SIG-M5 treated with dmso at 0.1 percent for 504 hours (cell line): ENCODE measurements around the gene NR3C1.

Experiments
- DNase-seq: peaks from one replicate; lab custom pipeline; 2025; ENCODE audit not compliant: unreplicated experiment; lab: John Stamatoyannopoulos, UW

NR3C1 gene

DNA sequence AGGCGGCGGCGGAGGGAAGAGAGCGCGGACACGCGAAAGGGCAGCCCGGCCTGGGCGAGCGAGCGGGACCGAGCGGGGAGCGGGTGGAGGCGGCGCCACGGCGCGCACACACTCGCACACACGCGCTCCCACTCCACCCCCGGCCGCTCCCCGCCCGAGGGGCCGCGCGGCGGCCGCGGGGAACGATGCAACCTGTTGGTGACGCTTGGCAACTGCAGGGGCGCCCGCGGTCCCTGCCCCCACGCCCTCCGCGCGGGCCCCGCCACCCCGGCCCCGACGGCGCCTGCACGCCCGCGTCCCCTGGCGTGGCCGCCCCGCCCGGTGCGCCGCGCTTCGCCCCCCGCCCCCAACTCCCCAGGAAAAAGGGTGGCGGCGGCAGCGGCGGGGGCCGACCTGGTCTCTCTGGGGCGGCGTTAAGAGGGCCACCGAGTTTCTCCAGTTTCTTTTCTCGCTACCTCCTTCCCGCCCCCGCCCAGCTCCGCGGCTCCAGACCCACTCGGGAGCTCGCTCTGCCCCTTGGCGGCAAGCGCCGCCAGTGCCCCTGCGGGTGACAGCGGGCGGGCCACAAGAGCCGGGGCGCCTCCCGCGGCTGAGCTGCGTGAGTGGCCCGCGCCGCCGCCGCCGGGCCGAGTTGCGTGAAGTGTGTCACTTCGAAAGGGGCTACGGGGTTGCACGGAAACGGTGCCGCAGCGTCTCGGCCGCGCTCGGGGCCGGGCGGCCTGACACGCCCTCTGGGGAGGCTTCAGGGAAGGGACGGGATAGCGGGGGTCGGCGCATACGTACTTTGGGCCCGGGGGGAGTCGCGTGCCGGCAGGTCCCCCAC, at the start of gene NR3C1:
Gene NR3C1 (minus strand): TSS at position 94 of the 823 bp plus-strand sequence. CDS start 2,847 bp downstream, outside the sequence.
- peak; percentile 81 for DNase-seq

DNA sequence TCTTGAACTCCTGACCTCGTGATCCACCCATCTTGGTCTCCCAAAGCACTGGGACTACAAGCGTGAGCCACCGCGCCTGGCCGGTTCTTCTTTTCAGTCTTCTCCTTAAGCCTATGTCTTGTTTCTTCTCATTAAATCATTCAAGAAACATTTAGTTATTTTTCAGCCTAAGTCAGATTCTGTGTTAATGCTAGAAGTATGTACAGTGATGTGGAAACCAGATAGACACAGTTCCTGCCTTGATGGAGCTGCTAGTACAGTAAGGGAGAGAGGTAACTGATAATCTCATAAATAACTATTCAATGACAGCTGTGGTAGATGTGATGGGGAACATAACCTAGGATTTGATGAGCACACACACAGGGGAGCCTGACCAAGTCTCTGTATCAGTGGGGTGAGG, 46.3 kb upstream of the NR3C1 start:
- DNase-seq = no peak

DNA sequence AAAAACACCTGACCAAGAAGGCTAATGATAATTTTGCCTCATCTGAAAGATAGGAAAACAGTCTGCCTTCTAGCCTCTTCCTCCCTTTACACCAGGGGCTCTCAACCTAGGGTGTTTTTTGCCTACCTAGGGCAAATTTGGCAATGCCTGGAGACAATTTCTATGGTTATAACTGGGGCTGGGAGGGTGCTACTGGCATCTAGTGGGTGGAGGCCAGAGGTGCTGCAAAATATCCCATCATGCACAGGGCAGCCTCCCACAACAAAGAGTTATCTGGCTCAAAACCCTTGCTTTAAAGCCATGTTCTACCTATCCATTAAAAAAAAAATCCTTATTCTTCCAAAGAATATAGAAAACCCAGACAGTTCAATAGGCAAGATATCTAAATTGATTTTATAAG, 45.0 kb upstream of the NR3C1 start:
- no peak for DNase-seq

DNA sequence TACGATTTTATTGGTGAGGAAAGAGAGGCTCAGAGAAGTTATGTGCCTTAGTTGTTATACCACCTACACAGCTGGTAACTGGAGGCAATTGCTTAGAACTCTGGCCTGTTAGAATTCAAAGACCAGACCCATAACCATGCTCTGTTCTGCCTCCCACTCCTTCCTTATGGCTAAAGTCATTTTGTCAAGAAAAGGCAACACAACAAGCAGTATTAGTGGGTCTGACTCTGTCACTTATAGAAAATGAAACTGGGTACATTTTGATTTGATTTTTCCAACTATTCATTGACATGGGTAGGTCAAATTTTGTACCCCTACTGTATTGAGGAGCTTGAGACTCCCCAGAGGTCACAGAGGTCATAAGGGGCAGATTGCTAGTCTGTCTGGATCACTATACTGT, 44.5 kb upstream of the NR3C1 start:
- no peak for DNase-seq

DNA sequence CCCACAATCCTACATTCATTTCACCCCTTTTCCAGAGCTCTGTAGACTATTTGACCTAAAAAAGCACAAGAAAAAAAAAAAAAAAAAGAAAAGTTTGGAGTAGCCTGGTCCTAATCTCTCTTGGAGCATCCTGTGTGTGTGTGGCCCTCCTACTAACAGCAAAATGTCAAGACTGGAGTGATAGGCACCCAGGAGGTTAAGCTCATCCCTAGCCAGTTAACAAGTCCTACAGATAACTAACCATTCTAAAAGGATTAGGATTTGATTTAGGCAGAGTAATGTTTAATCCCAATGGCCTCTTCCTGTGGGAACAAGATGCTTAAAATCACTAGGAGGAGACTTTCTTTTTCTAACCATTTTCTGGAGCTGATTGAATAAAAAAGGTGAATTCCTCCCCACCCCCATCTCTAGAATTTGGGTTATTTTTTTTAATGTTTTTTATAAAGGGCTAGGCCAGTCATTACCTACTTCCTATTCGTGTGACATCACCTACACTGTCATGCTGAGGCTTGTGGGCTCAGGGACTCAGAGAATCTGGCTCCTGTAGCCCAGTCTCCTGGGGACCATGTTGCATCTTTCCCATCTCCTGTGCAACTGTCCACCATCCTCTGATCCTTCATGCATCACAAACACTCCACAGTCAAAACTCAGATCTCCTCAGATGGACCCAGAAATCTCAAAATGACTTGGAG, 43.2 kb upstream of the NR3C1 start:
- DNase-seq = no peak

DNA sequence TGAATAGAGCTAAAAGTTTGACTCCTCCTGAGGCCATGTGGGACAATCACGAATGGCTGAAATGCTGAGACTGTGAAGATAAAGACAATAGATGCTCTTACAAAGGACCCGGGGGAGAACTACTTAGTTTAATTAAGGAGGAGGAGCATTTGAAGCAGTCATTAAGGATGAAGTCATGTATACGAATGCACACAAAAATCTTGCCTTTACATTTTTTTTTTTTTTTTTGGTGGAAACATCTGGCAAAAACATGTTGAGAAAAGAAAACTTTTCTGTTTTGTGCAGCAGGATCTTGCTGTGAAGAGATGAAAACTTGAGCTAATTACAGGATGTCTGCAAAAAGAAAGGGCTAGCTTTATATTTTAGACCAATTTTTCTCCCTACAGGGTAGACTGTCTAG, 42.3 kb upstream of the NR3C1 start:
- no peak for DNase-seq

DNA sequence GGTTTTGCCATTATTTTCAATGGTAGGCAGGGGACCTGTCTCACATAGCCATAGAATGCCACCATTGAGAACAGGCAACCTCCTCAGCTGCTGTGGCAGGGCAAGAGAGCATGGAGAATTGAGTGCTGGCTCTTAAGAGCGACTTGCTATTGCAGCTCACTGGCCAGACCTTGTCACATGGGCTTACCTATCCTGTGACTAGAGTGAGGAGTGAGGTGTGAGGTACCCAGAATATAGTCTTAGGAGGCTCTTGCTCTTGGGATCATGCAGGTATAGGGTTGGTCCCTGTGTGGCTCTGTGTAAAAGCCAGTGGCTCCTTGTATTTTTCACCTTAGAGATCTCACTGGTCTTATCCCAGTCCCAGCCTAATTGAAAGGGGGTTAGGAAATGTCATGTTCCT, 39.8 kb upstream of the NR3C1 start:
- no peak for DNase-seq

DNA sequence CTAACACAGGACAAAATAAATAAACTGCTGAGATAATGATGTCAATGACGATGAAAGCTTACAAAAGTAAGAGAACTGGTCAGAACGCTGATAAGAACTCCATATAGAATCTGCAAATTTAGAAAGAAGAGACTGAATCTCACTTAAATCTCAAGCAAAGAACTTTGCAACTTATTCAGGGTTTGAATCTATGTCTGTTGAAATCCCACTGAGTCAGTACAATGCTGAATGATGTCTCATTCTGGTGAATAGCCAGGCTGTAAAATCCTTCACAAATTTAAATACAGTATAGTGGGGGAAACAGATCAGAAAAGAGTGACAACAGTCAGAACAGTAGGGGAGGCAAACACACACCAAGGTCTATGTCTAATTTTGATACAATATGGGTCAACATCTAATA, 38.9 kb upstream of the NR3C1 start:
- DNase-seq = no peak

DNA sequence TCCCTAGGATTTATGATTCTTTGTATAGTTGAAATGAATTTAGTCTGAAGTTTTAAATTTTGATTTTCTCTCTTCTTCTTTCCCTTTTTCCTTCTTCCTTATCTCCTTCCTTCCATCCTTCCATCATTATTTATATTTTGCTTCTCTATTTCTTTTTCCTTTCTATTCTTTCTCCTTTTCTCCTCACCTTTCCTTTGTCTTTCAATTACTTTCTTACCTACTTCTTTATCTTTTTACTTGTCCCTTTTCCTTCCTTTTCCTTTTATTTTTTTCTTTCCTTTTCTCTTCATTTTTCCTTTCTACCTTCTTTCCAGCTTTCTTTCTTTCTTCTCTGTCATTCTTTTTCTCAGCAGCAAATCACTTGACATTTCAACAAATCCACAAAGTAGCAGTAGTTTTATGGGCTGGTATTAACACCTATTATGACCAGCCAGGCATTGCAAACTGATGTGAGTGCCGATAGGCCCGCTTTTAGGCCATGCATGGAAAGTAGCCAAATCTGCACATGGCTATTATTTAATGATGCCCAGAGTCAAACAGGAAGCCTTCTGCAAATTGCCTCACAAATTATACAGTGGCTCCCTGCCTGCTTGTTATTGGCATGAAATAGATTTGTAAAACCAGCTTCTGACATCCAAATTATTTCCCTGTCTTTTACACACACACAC, 37.1 kb upstream of the NR3C1 start:
- DNase-seq = no peak

DNA sequence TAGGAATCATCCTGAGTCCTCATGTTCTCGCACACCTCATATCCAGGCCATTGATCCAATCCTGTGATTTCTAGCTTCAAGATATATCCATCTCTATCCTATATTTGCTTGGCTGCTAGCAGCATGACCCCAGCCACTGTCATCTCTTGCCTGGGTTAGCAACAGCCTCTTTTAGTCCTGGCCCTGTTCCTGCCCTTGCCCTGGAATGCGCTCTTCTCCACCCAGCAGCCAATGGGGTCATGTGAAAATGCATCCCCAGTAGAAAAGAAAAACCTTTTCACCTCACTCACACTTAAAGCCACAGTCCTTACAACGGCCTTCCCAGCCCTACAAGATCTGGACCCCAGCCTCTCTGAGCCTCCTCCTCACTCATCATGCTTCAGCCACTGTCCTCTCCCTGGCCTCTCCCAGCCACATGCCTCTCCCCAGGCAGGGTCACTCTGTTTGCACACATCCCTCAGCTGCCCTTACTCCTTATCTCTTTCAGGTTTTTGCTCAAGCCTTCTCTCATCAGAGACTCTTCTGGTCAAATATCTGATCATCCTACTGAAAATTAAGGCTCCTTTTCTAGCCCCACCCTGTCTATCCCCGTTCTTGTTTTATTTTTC, 34.3 kb upstream of the NR3C1 start:
- no peak for DNase-seq

DNA sequence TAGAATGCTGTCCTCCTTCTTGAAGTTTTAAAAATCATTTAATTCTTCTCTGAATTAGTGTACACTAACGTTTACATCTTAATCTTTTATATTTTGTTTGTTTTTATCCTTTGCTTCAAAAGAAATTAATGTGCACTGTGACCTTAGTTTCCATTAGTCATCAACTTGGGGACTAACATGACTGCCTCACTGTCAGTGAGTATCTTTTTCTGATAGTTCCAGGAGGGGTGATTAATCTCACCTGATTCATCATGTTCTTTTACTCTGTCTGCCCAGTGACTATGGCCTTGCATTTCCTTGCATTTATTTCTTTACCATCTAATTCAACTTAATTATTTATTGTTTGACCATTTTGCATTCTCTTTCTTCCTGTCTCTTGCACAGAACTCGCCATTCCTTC, 33.4 kb upstream of the NR3C1 start:
- no peak for DNase-seq

DNA sequence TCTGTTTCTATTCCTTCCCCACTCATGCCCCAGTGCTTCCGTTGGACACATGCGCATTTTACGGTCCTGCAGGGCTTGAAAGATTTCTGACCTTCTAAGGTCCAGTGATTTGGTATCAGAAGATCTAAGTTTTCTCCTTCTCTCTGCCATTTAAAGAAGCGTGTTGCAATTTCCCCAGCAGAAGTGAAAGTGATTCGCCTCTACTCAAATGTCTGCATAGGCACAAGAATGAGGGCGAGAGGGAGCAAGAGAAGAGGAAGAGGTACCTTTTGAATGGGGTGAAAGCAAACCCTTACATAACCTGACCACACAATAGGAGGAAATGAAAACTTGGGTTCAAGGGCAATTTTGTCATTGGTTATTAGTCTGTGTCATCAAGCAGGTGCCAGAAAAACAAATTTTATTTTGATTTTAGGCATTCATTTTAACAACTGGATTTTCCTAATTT, 31.7 kb upstream of the NR3C1 start:
- DNase-seq = peak; percentile 99

DNA sequence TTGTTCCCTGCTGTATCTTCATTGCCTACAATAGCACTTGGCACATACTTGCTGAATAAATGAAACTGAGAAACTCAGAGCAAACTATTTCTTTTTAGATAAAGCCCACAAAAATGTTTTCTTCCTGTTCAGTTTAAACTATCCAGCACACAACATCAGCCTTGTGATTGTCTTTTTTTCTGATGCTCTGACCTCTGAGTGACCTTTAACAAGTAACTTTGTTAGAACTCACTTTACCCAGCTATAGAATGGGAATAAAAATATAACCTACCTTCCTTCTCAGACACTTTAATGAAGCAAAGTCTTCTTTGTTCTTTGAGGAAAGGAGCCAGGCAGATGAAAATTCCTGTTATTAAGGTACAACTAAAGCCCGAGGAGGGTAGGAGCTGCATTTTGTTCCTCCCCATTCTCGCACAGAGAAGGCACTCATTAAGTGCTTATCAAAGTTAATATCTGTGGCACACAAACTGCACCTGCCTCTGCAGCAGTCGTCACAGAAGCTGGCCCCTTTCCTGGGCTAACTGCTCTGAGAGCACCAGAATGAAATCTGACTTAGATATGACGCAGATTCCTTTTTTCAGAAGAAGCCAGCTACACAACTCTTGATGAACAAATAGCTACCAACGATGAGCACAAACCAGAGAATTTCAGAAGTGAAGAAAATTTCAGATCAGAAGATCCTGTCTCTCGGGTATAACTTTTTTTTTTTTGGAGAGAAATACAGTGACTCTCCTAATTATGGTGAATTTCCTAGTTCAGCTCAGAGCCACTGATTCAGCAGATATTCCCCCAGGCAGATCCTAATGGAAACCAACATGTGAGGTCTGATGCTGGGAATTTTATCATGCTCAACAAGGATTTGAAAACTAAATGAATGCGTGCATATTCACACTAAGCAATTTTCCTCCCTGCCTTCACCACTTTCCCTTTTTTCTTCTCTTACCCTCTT, 31.0 kb upstream of the NR3C1 start:
- DNase-seq = peak; percentile 68

DNA sequence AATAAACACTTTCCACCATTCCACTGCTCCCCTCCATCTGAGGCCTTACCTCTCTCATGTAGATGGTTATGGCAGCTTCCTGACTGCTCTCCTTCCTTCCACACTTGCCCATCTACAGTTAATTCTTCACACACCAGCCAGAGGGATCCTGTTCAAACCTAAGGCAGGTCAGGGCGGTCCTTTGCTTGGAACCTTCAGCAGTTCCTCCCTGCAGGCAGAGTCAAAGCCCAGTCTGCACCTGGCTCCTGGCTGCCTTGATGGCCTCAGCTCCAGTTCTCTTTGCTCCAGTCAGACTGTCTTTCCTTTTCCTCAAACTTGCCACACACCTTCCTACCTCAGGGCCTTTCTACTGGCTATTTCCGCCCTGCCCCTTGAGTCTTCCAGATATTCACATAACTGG, 30.2 kb upstream of the NR3C1 start:
- DNase-seq = no peak

DNA sequence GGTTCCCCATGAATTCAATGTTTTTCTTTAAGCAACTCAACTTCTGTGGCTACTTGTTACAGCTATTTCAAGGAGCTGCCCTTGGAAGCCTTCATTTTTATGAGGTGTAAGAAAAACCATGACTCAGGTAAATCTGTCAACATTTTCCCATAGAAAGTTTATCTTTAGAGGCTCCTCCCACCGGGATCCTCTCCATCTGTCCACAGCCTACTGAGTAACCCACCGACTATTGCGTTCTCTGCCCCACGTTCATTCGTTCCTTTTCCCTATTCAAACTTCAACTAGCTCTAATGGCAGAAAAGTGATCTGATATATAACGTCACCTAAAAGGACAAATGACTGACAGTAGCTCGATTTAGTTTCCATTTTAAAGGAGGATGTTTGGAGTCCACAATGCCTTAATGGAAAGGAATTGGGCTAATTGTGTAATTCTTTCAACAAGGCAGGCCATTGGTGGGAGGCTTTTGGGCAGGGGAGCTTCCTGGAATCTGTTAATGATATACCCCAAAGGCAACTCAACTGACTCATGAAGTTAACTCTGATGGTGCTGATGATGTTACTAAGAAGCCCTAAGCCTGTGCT, 29.3 kb upstream of the NR3C1 start:
- DNase-seq = no peak

DNA sequence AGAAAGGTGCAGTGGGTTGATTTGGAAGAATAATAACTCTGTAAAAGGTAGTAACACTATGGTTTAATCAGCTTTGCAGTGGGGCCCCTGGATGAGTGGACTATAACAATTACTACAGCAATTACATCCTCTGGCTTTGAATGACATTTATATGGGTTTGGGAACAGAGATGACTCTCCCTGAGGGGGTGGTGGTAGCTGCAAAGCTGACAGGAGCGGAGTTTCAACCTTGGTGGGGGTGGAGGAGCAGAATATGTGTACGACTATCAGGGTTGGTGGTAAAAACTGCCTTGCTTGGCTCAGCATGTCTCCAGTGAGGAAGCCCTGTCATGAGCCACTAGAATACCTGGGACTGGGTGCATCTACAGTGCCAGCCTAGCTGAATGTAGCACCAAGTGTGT, 28.3 kb upstream of the NR3C1 start:
- no peak for DNase-seq

DNA sequence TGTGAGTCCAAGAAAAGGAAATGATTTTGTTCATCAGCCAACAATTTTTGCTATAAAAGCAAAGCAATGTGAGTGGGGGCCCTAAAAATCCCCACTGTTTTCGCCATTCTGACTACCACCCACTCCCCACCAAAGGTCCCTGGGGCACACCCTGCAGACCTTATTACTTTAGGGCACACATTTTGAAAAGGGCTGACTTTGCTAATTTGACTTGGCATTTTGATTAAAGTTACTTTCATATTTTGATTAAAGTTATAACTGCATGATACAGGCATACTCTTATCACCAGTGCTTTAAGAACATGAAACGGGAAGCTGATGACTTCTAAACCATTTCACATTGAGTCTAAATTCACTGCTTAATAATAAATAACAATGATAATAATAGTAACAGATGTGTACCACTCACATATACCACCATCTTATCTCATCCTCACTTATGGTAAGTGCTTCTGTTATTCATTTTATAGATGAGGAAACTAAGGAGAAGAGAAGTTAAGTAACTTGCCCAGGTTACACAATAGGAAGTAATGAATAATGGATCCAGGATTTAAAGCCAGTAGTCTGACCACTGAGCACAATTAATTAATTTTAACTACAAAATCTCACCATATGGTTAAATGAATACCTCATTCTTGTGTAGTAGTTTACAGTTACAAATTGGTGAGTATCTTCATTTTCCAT, 25.4 kb upstream of the NR3C1 start:
- peak; percentile 76 for DNase-seq

DNA sequence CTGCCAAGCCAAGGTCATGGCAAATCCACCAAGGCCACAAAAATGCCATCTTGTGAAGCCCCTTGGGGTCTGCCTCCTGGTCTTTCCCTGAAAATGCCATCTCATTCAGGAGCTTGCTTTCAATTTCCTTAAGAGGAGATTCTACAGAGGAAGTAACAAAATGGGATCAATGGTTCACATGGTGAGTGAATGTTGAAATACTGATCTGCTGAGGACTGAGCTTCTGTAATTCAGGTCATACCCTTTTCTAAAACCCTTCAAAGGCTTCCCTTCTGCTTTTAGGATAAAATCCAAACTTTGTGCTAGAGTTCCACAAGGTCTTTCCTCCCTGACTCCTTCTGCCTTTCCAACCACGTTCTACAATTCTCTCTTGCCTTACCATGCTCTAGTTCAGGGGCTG, 24.7 kb upstream of the NR3C1 start:
- peak; percentile 86 for DNase-seq

DNA sequence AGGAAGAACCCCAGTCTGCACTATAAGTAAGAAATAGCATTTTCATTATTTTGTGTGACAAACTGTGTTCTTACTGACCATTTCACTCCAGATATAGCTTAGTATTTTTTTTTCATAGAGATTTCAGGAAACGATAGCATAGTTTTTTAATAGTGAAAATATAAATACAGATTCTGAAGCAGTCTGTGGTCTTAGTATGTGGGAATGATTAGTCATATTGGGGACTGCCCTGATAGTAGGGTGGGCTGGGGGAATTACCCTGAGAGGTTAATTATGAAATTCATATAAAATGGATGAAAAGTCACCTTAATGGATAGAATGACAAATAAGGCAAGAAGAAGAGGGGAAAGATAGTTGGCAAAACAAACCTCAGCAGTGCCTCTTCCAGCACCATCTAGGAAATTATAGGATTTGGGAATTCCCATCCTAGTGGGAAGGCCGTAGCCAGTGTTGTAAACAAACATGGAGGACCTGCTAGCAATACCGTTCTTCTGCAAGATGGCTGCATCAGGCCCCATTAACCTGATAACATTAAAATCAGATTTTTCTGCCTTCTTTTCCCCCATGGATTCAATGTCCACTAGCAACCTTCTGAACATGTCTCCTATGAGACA, 23.7 kb upstream of the NR3C1 start:
- DNase-seq = no peak
